A549 (cell line): ENCODE results near the gene C3orf22.

ENCODE experiments used
- BCL3 ChIP-seq: fragments of >200 bp; sonication (Bioruptor Twin); formaldehyde crosslinking; IDR thresholded peaks from 3 replicates; pipeline ENCODE4 v1.6.1; 2016
- BHLHE40 ChIP-seq: IDR thresholded peaks from 2 replicates; pipeline ENCODE4 v1.6.1; 2012; ENCODE audit warnings: low read depth, low read length, inconsistent platforms
- CTCF ChIP-seq: fragments of >200 bp; sonication (Bioruptor Twin); formaldehyde crosslinking; IDR thresholded peaks from 3 replicates; pipeline ENCODE4 v1.5.1; 2016
- KDM5A ChIP-seq: fragments of 200-600 bp; sonication (generic); IDR thresholded peaks from 2 replicates; pipeline ENCODE4 v1.6.1; 2016; ENCODE audit warnings: antibody characterized with exemption, mild to moderate bottlenecking
- MAFK ChIP-seq: fragments of 450-650 bp; IDR thresholded peaks from 2 replicates; pipeline ENCODE4 v1.6.1; 2014; ENCODE audit not compliant: partially characterized antibody
- NFE2L2 ChIP-seq: fragments of 150-350 bp; conservative IDR thresholded peaks from 2 replicates; pipeline ENCODE4 v1.6.1; 2014; ENCODE audit warnings: low read length
- PBX3 ChIP-seq: IDR thresholded peaks from 2 replicates; pipeline ENCODE4 v1.6.1; 2012
- PHF8 ChIP-seq: fragments of 200-600 bp; sonication (generic); IDR thresholded peaks from 2 replicates; pipeline ENCODE4 v1.6.1; 2016; ENCODE audit warnings: low read depth, mild to moderate bottlenecking, antibody characterized with exemption, moderate library complexity, borderline replicate concordance
- POLR2A ChIP-seq: IDR thresholded peaks from 2 replicates; pipeline ENCODE4 v1.6.1; 2012; ENCODE audit warnings: mild to moderate bottlenecking, low read length
- REST ChIP-seq: fragments of 200-600 bp; sonication (generic); IDR thresholded peaks from 2 replicates; pipeline ENCODE4 v1.6.1; 2016; ENCODE audit warnings: antibody characterized with exemption, mild to moderate bottlenecking, moderate library complexity
- ZNF302 ChIP-seq: fragments of 250-450 bp; sonication (Bioruptor Pico); IDR thresholded peaks from 2 replicates; pipeline ENCODE4 v1.9.0; 2021; ENCODE audit warnings: inconsistent platforms, mild to moderate bottlenecking, moderate library complexity

- TF ChIP-seq BCL3, result no peak
- TF ChIP-seq CTCF, result no peak
- no peak for TF ChIP-seq PBX3
- TF ChIP-seq REST, result no peak
- TF ChIP-seq ZNF302 (CRISPR knock-in tag), result no peak
- no peak for TF ChIP-seq POLR2A
- TF ChIP-seq MAFK, result no peak
- TF ChIP-seq NFE2L2, result no peak
- no peak for TF ChIP-seq BHLHE40
- no peak for TF ChIP-seq PHF8
- TF ChIP-seq KDM5A, result no peak
Observed at GRCh38 chr3:126552688-126553283, 5.9 kb downstream of the C3orf22 start.
